HCT116 (cell line): ENCODE measurements around the gene PDC. TPM values are rescaled to one million over a fixed set of nuclear protein-coding genes. Genes with fewer than 3 reads are reported as not detected.

Experiments used
- ATAC-seq: fragments of 200-7000 bp; cut with Tn5 transposase; 2 replicates; pipeline ENCODE4 v1.9.1; 2020; ENCODE audit warnings: mild to moderate bottlenecking, moderate library complexity
- BruUV-seq: library from RNA; stranded (reverse); fragments of 400-500 nt; replicated peaks from 2 replicates; lab custom pipeline; 2021; lab: Mats Ljungman, UMichigan
- CTCF ChIA-PET: fragments of 300-600 bp; sonication (Branson Sonifier 250); formaldehyde crosslinking; loops from one replicate; lab custom pipeline; 2021; ENCODE audit warnings: antibody characterized with exemption; lab: Charles Lee
- POLR2A ChIA-PET: fragments of 300-600, 350-600 bp; sonication (Branson Sonifier 250); formaldehyde crosslinking; loops from one replicate; lab custom pipeline; 2021; ENCODE audit warnings: antibody characterized with exemption; lab: Charles Lee
- RAD21 ChIA-PET, 2 experiments: fragments of 300-600 bp; sonication (Branson Sonifier 250); formaldehyde crosslinking; loops; one replicate each; lab custom pipeline; 2023; ENCODE audit warnings: low total read pairs in 2 of 2; ENCODE audit not compliant: uncharacterized antibody in 2 of 2, unreplicated experiment in 2 of 2, low non-redundant PET in 1 of 2; lab: Charles Lee
- DNase-seq: peaks from one replicate; pipeline ENCODE4 v3.0.0-alpha.2; 2010; ENCODE audit warnings: low read depth, low spot score
- H2AFZ ChIP-seq: fragments of 200-600 bp; shearing (Covaris generic), sonication (generic); 2 replicates; pipeline ENCODE4 v1.6.1; 2017; ENCODE audit warnings: low read depth, mixed run types, mixed read lengths, antibody characterized with exemption, low read length; ENCODE audit not compliant: poor library complexity, severe bottlenecking
- H3K27ac ChIP-seq: 2 replicates; pipeline ENCODE4 v1.5.1; 2012; ENCODE audit warnings: low read depth, low read length
- H3K27me3 ChIP-seq: fragments of 200-600 bp; sonication (generic); 2 replicates; pipeline ENCODE4 v1.6.1; 2016; ENCODE audit warnings: mixed run types, low read length, mixed read lengths; ENCODE audit not compliant: insufficient read depth
- H3K36me3 ChIP-seq, 2 experiments: fragments of 200-500 bp in 1 of 2; fragments of 200-600 bp in 1 of 2; sonication (Bioruptor generic) in 1 of 2; sonication (generic) in 1 of 2; 2 replicates each; pipeline versions ENCODE4 v1.5.1 to v1.6.1; 2014 to 2016; ENCODE audit warnings: low read length in 2 of 2, inconsistent platforms in 1 of 2, mixed read lengths in 1 of 2, mixed run types in 1 of 2; ENCODE audit not compliant: insufficient read depth in 2 of 2, control insufficient read depth in 1 of 2
- H3K4me1 ChIP-seq, 2 experiments: fragments of 200-600 bp in 1 of 2; sonication (generic) in 1 of 2; 2 replicates each; pipeline versions ENCODE4 v1.5.1 to v1.6.1; 2012 to 2017; ENCODE audit warnings: low read length in 2 of 2, inconsistent platforms in 1 of 2, mild to moderate bottlenecking in 1 of 2, mixed read lengths in 1 of 2, mixed run types in 1 of 2, moderate library complexity in 1 of 2; ENCODE audit not compliant: insufficient read depth in 2 of 2, control insufficient read depth in 1 of 2
- H3K4me2 ChIP-seq: fragments of 200-600 bp; sonication (generic); 2 replicates; pipeline ENCODE4 v1.6.1; 2017; ENCODE audit warnings: mixed run types, low read length, mixed read lengths
- H3K4me3 ChIP-seq, 2 experiments: fragments of 200-600 bp in 1 of 2; sonication (generic) in 1 of 2; replicated peaks in 1 of 2; 2 replicates each; pipeline ENCODE4 v1.5.1; 2011 to 2016; ENCODE audit warnings: low read length in 2 of 2, control low read depth in 1 of 2, low read depth in 1 of 2, mild to moderate bottlenecking in 1 of 2, mixed read lengths in 1 of 2, mixed run types in 1 of 2
- H3K79me2 ChIP-seq: fragments of 200-600 bp; sonication (generic); 2 replicates; pipeline ENCODE4 v1.6.1; 2017; ENCODE audit warnings: mild to moderate bottlenecking, mixed run types, low read length, moderate library complexity, mixed read lengths; ENCODE audit not compliant: insufficient read depth
- H3K9ac ChIP-seq: fragments of 200-600 bp; sonication (generic); 2 replicates; pipeline ENCODE4 v1.6.1; 2016; ENCODE audit warnings: low read length, mixed read lengths
- H3K9me2 ChIP-seq: fragments of 200-600 bp; sonication (generic), shearing (Covaris generic); 2 replicates; pipeline ENCODE4 v1.6.1; 2017; ENCODE audit warnings: mixed run types, mild to moderate bottlenecking, moderate library complexity; ENCODE audit not compliant: insufficient read depth
- H3K9me3 ChIP-seq, 2 experiments: fragments of 200-500 bp in 1 of 2; fragments of 200-600 bp in 1 of 2; sonication (Bioruptor generic) in 1 of 2; sonication (generic) in 1 of 2; 2 replicates each; pipeline ENCODE4 v1.6.1; 2014 to 2017; ENCODE audit warnings: low read length in 2 of 2, mixed read lengths in 2 of 2, inconsistent platforms in 1 of 2, low read depth in 1 of 2, mild to moderate bottlenecking in 1 of 2, mixed run types in 1 of 2, moderate library complexity in 1 of 2; ENCODE audit not compliant: control insufficient read depth in 1 of 2, insufficient read depth in 1 of 2
- H4K20me1 ChIP-seq: fragments of 200-600 bp; sonication (generic), shearing (Covaris generic); 2 replicates; pipeline ENCODE4 v1.6.1; 2017; ENCODE audit warnings: mixed run types, mild to moderate bottlenecking, moderate library complexity; ENCODE audit not compliant: insufficient read depth
- CBX3 ChIP-seq: IDR thresholded peaks from 2 replicates; pipeline ENCODE4 v1.6.1; 2012; ENCODE audit warnings: low read depth
- CEBPB ChIP-seq: IDR thresholded peaks from 2 replicates; pipeline ENCODE4 v1.6.1; 2012; ENCODE audit warnings: low read depth
- ELF1 ChIP-seq: IDR thresholded peaks from 2 replicates; pipeline ENCODE4 v1.6.1; 2012; ENCODE audit warnings: low read depth, borderline replicate concordance
- EZH2 ChIP-seq: fragments of 200-600 bp; sonication (generic); IDR thresholded peaks from 2 replicates; pipeline ENCODE4 v1.6.1; 2017; ENCODE audit warnings: antibody characterized with exemption, mixed run types
- EZH2phosphoT487 ChIP-seq: fragments of 200-600 bp; IDR thresholded peaks from 2 replicates; pipeline ENCODE4 v1.6.1; 2018; ENCODE audit warnings: antibody characterized with exemption, borderline replicate concordance
- FOSL1 ChIP-seq: IDR thresholded peaks from 2 replicates; pipeline ENCODE4 v1.6.1; 2012; ENCODE audit warnings: low read depth
- JUND ChIP-seq: IDR thresholded peaks from 2 replicates; pipeline ENCODE4 v1.6.1; 2012
- POLR2AphosphoS5 ChIP-seq: IDR thresholded peaks from 2 replicates; pipeline ENCODE4 v1.6.1; 2011; ENCODE audit warnings: mild to moderate bottlenecking, low read depth, low read length, moderate library complexity
- RAD21 ChIP-seq: IDR thresholded peaks from 2 replicates; pipeline ENCODE4 v1.6.1; 2012; ENCODE audit warnings: low read depth, mild to moderate bottlenecking
- SP1 ChIP-seq: IDR thresholded peaks from 2 replicates; pipeline ENCODE4 v1.6.1; 2012; ENCODE audit warnings: low read depth
- TCF7L2 ChIP-seq: IDR thresholded peaks from 2 replicates; pipeline ENCODE4 v1.7.0; 2011; ENCODE audit warnings: borderline replicate concordance, inconsistent platforms; ENCODE audit not compliant: insufficient read depth, insufficient read length; ENCODE audit errors: extremely low read depth
- YY1 ChIP-seq: IDR thresholded peaks from 2 replicates; pipeline ENCODE4 v1.6.1; 2011; ENCODE audit warnings: low read length, low read depth, moderate library complexity, mild to moderate bottlenecking; ENCODE audit not compliant: insufficient replicate concordance; ENCODE audit errors: extremely low read depth
- ZFX ChIP-seq: fragments of 450-650 bp; IDR thresholded peaks from 2 replicates; pipeline ENCODE4 v1.6.1; 2017
- ZNF274 ChIP-seq: fragments of 200-500 bp; sonication (Bioruptor generic); IDR thresholded peaks from 2 replicates; pipeline ENCODE4 v1.6.1; 2014; ENCODE audit warnings: mild to moderate bottlenecking, low read depth, low read length, inconsistent platforms
- intact Hi-C: fragments of 100-400 bp; cut with micrococcal nuclease; formaldehyde crosslinking; loops from 2 replicates; pipeline ENCODE4 v1.10.0; 2022
- total RNA-seq: library from RNA; stranded (reverse); gene quantifications from one replicate; pipeline ENCODE4 v1.2.1, GENCODE V29; 2021; ENCODE audit not compliant: unreplicated experiment
- TF ChIP-seq, protein P1 (sequence below): IDR thresholded peaks from 2 replicates; pipeline ENCODE4 v1.6.1; 2011; ENCODE audit warnings: mild to moderate bottlenecking, low read length, moderate library complexity; ENCODE audit not compliant: insufficient replicate concordance; ENCODE audit errors: extremely low read depth
- TF ChIP-seq, protein P2 (sequence below): IDR thresholded peaks from 2 replicates; pipeline ENCODE4 v1.6.1; 2012

The PDC gene
- total RNA-seq, 1 experiment from 2014 or later: not detected

DNA sequence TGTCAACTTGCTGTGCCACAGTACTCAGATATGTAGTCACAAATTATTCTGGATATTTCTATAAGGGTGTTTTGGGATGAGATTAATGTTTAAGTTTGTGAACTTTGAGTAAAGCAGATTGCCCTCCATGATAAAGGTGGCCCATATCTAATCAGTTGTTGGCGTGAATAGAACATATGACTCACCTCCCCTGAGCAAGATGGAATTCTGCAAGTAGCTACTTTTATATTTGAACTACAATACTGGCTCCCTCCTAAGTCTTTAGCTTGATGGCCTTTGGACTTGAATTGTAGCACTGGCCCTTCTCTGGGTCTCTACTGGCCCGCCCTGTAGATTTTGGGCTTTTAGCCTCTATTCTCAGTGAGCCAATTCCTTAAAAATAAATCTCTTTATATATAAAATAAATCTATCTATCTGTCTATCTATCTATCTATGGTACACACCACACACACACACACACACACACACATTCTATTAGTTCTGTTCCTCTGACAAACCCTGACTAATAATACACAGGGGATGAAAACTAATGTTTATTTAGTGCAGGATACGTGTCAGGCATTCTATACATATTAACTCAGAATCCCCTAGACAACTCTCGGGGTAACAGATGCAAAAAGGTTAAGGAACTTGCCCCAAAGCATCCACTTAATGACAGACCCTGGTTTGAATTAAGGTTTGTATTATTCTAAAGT lies 37.9 kb upstream of the PDC start (continued):
- TF ChIP-seq, protein P1, sequence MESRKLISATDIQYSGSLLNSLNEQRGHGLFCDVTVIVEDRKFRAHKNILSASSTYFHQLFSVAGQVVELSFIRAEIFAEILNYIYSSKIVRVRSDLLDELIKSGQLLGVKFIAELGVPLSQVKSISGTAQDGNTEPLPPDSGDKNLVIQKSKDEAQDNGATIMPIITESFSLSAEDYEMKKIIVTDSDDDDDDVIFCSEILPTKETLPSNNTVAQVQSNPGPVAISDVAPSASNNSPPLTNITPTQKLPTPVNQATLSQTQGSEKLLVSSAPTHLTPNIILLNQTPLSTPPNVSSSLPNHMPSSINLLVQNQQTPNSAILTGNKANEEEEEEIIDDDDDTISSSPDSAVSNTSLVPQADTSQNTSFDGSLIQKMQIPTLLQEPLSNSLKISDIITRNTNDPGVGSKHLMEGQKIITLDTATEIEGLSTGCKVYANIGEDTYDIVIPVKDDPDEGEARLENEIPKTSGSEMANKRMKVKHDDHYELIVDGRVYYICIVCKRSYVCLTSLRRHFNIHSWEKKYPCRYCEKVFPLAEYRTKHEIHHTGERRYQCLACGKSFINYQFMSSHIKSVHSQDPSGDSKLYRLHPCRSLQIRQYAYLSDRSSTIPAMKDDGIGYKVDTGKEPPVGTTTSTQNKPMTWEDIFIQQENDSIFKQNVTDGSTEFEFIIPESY: no peak
- TF ChIP-seq POLR2AphosphoS5: no peak
- no peak for TF ChIP-seq YY1
- no peak for TF ChIP-seq CBX3

DNA sequence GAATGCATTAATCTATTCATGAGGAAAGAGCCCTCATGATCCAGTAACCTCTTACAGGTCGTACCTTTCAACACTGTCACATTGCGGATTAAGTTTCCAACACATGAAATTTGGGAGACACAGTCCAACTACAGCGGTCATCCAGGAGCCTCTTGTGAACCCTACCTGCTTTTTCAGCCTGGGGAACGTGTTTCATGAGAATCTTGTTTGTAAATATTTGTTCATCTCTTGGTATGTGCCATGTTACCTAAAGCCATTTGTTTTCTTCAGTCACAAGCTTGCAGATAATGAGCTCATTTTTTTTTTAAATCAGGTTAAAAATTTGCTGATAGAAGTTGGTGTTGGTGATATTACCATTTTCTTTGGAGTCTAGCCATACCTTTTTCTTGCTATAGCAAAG lies 37.2 kb upstream of the PDC start:
- Histone ChIP-seq H3K9me2 (no peaks in the 10 kb centered on the region), H3K79me2 (no peaks in the 10 kb centered on the region), H3K4me2 (no peak overlapping the region), H3K4me3 (no peak overlapping the region)
- no TSS peak for BruUV-seq
- ChIA-PET RAD21 (no interaction called here), CTCF (no interaction called here)
- TF ChIP-seq POLR2AphosphoS5 (no peak), RAD21 (no peak), ZFX (no peak), EZH2phosphoT487 (no peak), ELF1 (no peak), EZH2 (no peak), ZNF274 (no peak), SP1 (no peak), FOSL1 (no peak), CEBPB (no peak), JUND (no peak), TCF7L2 (no peak)
- TF ChIP-seq, protein P2, sequence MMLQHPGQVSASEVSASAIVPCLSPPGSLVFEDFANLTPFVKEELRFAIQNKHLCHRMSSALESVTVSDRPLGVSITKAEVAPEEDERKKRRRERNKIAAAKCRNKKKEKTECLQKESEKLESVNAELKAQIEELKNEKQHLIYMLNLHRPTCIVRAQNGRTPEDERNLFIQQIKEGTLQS: no peak
- TF ChIP-seq, all 23 proteins: peak for 0
- Histone ChIP-seq H2AFZ (no peak overlapping the region), H3K27ac (no peak overlapping the region), H3K9me3 (no peaks in the 10 kb centered on the region), H3K4me1 (no peaks in the 10 kb centered on the region), H3K9ac (no peak overlapping the region), H3K27me3 (no peaks in the 10 kb centered on the region), H4K20me1 (no peaks in the 10 kb centered on the region), H3K36me3 (no peaks in the 10 kb centered on the region)
- POLR2A ChIA-PET: no interaction called here
- no peak for DNase-seq
- intact Hi-C loops: no loop called here
- no peak for ATAC-seq
